HG03354 (cell line): Measurements from ENCODE around the gene MOG.

Source experiments
- ATAC-seq: cut with Tn5 transposase; IDR thresholded peaks from one replicate; pipeline ENCODE4 v1.9.1; 2021; ENCODE audit warnings: mild to moderate bottlenecking; ENCODE audit not compliant: unreplicated experiment, poor library complexity, severe bottlenecking

The MOG gene

GRCh38 chr6:29720863-29721262 lies 64.0 kb downstream of the MOG start:
- no peak for ATAC-seq
